GM12878 (cell line): Measurements from ENCODE around the gene RGS19. TPM values are rescaled to one million over a fixed set of nuclear protein-coding genes. Genes with fewer than 3 reads are reported as not detected.

Source experiments
- ATAC-seq: fragments of 200-7000 bp; cut with Tn5 transposase; 3 replicates; pipeline ENCODE4 v1.9.1; 2020; ENCODE audit warnings: mild to moderate bottlenecking, moderate library complexity
- BruUV-seq: library from RNA; stranded (reverse); fragments of 400-500 nt; replicated peaks from 2 replicates; lab custom pipeline; 2021; lab: Mats Ljungman, UMichigan
- CTCF ChIA-PET: fragments of 300-600 bp; sonication (Branson Sonifier 250); formaldehyde crosslinking; extraction: SDS; loops from one replicate; lab custom pipeline; 2021; ENCODE audit warnings: inconsistent platforms; lab: Yijun Ruan, JAX
- POLR2A ChIA-PET: fragments of 350-600 bp; formaldehyde crosslinking; extraction: SDS; loops from one replicate; lab custom pipeline; 2021; ENCODE audit warnings: inconsistent platforms; lab: Charles Lee
- RAD21 ChIA-PET: fragments of 300-600 bp; sonication (Branson Sonifier 250); formaldehyde crosslinking; loops from one replicate; lab custom pipeline; 2023; ENCODE audit warnings: antibody characterized with exemption; ENCODE audit not compliant: unreplicated experiment; lab: Charles Lee
- SMC1A ChIA-PET: fragments of 300-600 bp; sonication (Branson Sonifier 250); formaldehyde crosslinking; loops from one replicate; lab custom pipeline; 2023; ENCODE audit not compliant: unreplicated experiment, uncharacterized antibody; lab: Charles Lee
- DNase-seq: peaks from one replicate; pipeline ENCODE4 v3.0.0-alpha.2; 2011; ENCODE audit warnings: low read depth, low spot score
- FAIRE-seq: peaks from 3 replicates; lab custom pipeline; 2011; peaks lifted over from hg19 to GRCh38; lab: Jason Lieb, UNC
- H2AFZ ChIP-seq: 2 replicates; pipeline ENCODE4 v1.6.0; 2011; ENCODE audit warnings: low read depth, low read length, control low read depth; ENCODE audit not compliant: control insufficient read depth
- H3K27ac ChIP-seq: 2 replicates; pipeline ENCODE4 v1.5.1; 2011; ENCODE audit warnings: control low read depth; ENCODE audit not compliant: control insufficient read depth, insufficient read depth
- H3K27me3 ChIP-seq, 2 experiments: replicated peaks in 1 of 2; 2 replicates each; pipeline versions ENCODE4 v1.6.0 to v1.6.1; 2011; ENCODE audit warnings: low read length in 1 of 2; ENCODE audit not compliant: control insufficient read depth in 2 of 2, insufficient read depth in 2 of 2
- H3K36me3 ChIP-seq, 2 experiments: 2 replicates each; pipeline ENCODE4 v1.5.1; 2011; ENCODE audit warnings: low read length in 1 of 2; ENCODE audit not compliant: control insufficient read depth in 2 of 2, insufficient read depth in 2 of 2
- H3K4me1 ChIP-seq: 2 replicates; pipeline ENCODE4 v1.6.1; 2011; ENCODE audit warnings: mild to moderate bottlenecking, low read length, moderate library complexity, mixed read lengths; ENCODE audit not compliant: control insufficient read depth, insufficient read depth
- H3K4me2 ChIP-seq: 2 replicates; pipeline ENCODE4 v1.6.0; 2011; ENCODE audit warnings: control low read depth; ENCODE audit not compliant: control insufficient read depth, insufficient read depth
- H3K4me3 ChIP-seq: fragments of 200-600 bp; sonication (generic); 2 replicates; pipeline ENCODE4 v1.5.1; 2016
- H3K79me2 ChIP-seq: 2 replicates; pipeline ENCODE4 v1.6.0; 2011; ENCODE audit warnings: low read length; ENCODE audit not compliant: control insufficient read depth, insufficient read depth
- H3K9ac ChIP-seq: 2 replicates; pipeline ENCODE4 v1.8.0; 2011; ENCODE audit warnings: low read length, control low read depth, mixed read lengths; ENCODE audit not compliant: control insufficient read depth, insufficient read depth
- H3K9me3 ChIP-seq: replicated peaks from 3 replicates; pipeline ENCODE4 v1.5.1; 2011; ENCODE audit warnings: mild to moderate bottlenecking, low read length; ENCODE audit not compliant: control insufficient read depth, insufficient read depth
- H4K20me1 ChIP-seq: 2 replicates; pipeline ENCODE4 v1.6.0; 2011; ENCODE audit not compliant: control insufficient read depth, insufficient read depth
- GABPA ChIP-seq: IDR thresholded peaks from 2 replicates; pipeline ENCODE4 v1.6.1; 2014; ENCODE audit warnings: antibody characterized with exemption, low read depth, mild to moderate bottlenecking, inconsistent platforms
- GATAD2B ChIP-seq: fragments of 450-650 bp; conservative IDR thresholded peaks from 2 replicates; pipeline ENCODE4 v1.6.1; 2017; ENCODE audit warnings: low read depth, mild to moderate bottlenecking, moderate library complexity
- HDAC6 ChIP-seq: fragments of 200-600 bp; sonication (generic); IDR thresholded peaks from one replicate; pipeline ENCODE4 v1.8.0; 2017; ENCODE audit warnings: antibody characterized with exemption; ENCODE audit not compliant: unreplicated experiment
- HSF1 ChIP-seq: fragments of 150-350 bp; IDR thresholded peaks from 2 replicates; pipeline ENCODE4 v1.6.1; 2014; ENCODE audit warnings: mild to moderate bottlenecking, low read depth, low read length
- IRF4 ChIP-seq: IDR thresholded peaks from 2 replicates; pipeline ENCODE4 v1.6.1; 2011; ENCODE audit warnings: low read depth, low read length
- KLF5 ChIP-seq: fragments of 450-650 bp; IDR thresholded peaks from 2 replicates; pipeline ENCODE4 v1.6.1; 2014; ENCODE audit warnings: mild to moderate bottlenecking; ENCODE audit not compliant: partially characterized antibody
- PAX5 ChIP-seq: IDR thresholded peaks from 2 replicates; pipeline ENCODE4 v1.6.1; 2011; ENCODE audit warnings: low read depth, low read length, borderline replicate concordance
- POLR2AphosphoS5 ChIP-seq: IDR thresholded peaks from 2 replicates; pipeline ENCODE4 v1.6.1; 2011; ENCODE audit warnings: mild to moderate bottlenecking, low read length, inconsistent platforms
- STAT1 ChIP-seq: fragments of 450-650 bp; conservative IDR thresholded peaks from 2 replicates; pipeline ENCODE4 v1.6.1; 2014; ENCODE audit warnings: antibody characterized with exemption, mild to moderate bottlenecking
- YBX1 ChIP-seq: fragments of 450-650 bp; IDR thresholded peaks from 2 replicates; pipeline ENCODE4 v1.6.1; 2016; ENCODE audit warnings: antibody characterized with exemption
- ZSCAN29 ChIP-seq: fragments of 450-650 bp; IDR thresholded peaks from 2 replicates; pipeline ENCODE4 v1.6.1; 2017; ENCODE audit warnings: mild to moderate bottlenecking, moderate library complexity
- WGBS: methylation state at CpG from one replicate; pipeline ENCODE4 v1.1.6; 2016; ENCODE audit warnings: low lambda C conversion rate; ENCODE audit not compliant: insufficient replicate concordance, insufficient coverage; ENCODE audit errors: missing lambda C conversion rate; 5-methylcytosine and 5-hydroxymethylcytosine counted together
- in situ Hi-C: fragments of 300-500 bp; cut with MboI; formaldehyde crosslinking; loops from 9 replicates; pipeline ENCODE4 v1.14.3; 2018; ENCODE audit warnings: mixed read lengths
- intact Hi-C: fragments of 100-400 bp; cut with micrococcal nuclease; formaldehyde crosslinking; loops from one replicate; pipeline ENCODE4 v1.14.2; 2022; ENCODE audit not compliant: unreplicated experiment
- polyA plus RNA-seq, 11 experiments: library from polyadenylated mRNA; depleted of rRNA in 4 of 11; unstranded in 6 of 11; stranded (reverse) in 5 of 11; fragments of >200 nt; fragmentation: Nextera tagmentation in 4 of 11; fragmentation: Illumina TruSeq in 1 of 11; extraction: Ambion mirVana in 4 of 11; extraction: Trizol in 1 of 11; gene quantifications; 1 replicate in 1 of 11; 2 replicates in 10 of 11; pipeline versions ENCODE4 v1.2.1 to v1.2.3, GENCODE V29; 2011 to 2016; ENCODE audit warnings: inconsistent platforms in 2 of 11, missing spikeins in 2 of 11, low read depth in 1 of 11
- total RNA-seq, 4 experiments: library from RNA; depleted of rRNA in 3 of 4; stranded (reverse); fragments of >200 nt in 3 of 4; fragmentation: Illumina TruSeq in 1 of 4; extraction: Trizol in 1 of 4; gene quantifications; 2 replicates each; pipeline versions ENCODE4 v1.2.1 to v1.2.3, GENCODE V29; 2013 to 2021
- TF ChIP-seq, protein P1 (sequence below): fragments of 450-650 bp; IDR thresholded peaks from 2 replicates; pipeline ENCODE4 v1.6.1; 2018; ENCODE audit warnings: borderline replicate concordance, mild to moderate bottlenecking; ENCODE audit not compliant: partially characterized antibody
- TF ChIP-seq, protein P2 (sequence below): IDR thresholded peaks from 2 replicates; pipeline ENCODE4 v1.6.1; 2012; ENCODE audit warnings: low read depth, low read length, improper control_type of control experiment
- TF ChIP-seq, protein P3 (sequence below): fragments of 450-650 bp; IDR thresholded peaks from 2 replicates; pipeline ENCODE4 v1.6.1; 2017; ENCODE audit warnings: antibody characterized with exemption, mild to moderate bottlenecking, moderate library complexity

RGS19 gene
- total and polyA plus RNA-seq, 10 of the 15 experiments (the other 5 are each of a cell fraction or from before 2014, with no cell fraction given), result 0.82 to 62.4 (median 39.8) TPM

- TF ChIP-seq HDAC6 (no peak), YBX1 (no peak)
These were observed 12.2 kb downstream of the RGS19 start (continued) for GRCh38 chr20:64067005-64067632.

GRCh38 chr20:64065974-64066343 lies 13.4 kb downstream of the RGS19 start:
- peak; percentile 79 for DNase-seq
- FAIRE-seq, result peak; percentile 95
- Histone ChIP-seq H3K27ac (0 out of 2 replicates have a peak overlapping the region, but pooled peaks have one; percentile 10), H3K4me2 (peak overlapping the region; percentile 68), H3K79me2 (no peaks in the 10 kb centered on the region), H3K27me3 (no peaks in the 10 kb centered on the region), H3K36me3 (no peaks in the 10 kb centered on the region), H3K9ac (no peak overlapping the region), H4K20me1 (no peaks in the 10 kb centered on the region), H3K4me1 (peaks cover 32% of the 10 kb centered on the region), H3K4me3 (no peak overlapping the region), H2AFZ (no peak overlapping the region), H3K9me3 (no peaks in the 10 kb centered on the region)
- BruUV-seq, result no TSS peak
- ChIA-PET SMC1A (interaction anchor here (0.6 to 2.0 kb wide), 4 partner anchors 11 to 86 kb away, joined by 3 to 10 read pairs (median 4); partner anchors contain the start of gene SAMD10), RAD21 (interaction anchor here (1.0 to 1.6 kb wide), 3 partner anchors 10 to 28 kb away, joined by 3 to 4 read pairs (median 4); partner anchors contain the start of genes OPRL1 and RGS19), CTCF (interaction anchor here (1.0 to 2.4 kb wide), 5 partner anchors 9 to 85 kb away, joined by 3 to 19 read pairs (median 5); partner anchors contain the start of genes OPRL1, PRPF6 and RGS19), POLR2A (interaction anchor here (0.5 to 3.0 kb wide), 5 partner anchors 11 to 338 kb away, joined by 3 to 10 read pairs (median 4); partner anchors contain the start of genes OPRL1 and RGS19)
- in situ Hi-C loops (no loop called here), intact Hi-C loops (no loop called here)
- ATAC-seq, result peak; percentile 85
- whole genome bisulfite sequencing, result 4% methylated on average over 5 of the region's 5 CpGs
- TF ChIP-seq, protein P1, sequence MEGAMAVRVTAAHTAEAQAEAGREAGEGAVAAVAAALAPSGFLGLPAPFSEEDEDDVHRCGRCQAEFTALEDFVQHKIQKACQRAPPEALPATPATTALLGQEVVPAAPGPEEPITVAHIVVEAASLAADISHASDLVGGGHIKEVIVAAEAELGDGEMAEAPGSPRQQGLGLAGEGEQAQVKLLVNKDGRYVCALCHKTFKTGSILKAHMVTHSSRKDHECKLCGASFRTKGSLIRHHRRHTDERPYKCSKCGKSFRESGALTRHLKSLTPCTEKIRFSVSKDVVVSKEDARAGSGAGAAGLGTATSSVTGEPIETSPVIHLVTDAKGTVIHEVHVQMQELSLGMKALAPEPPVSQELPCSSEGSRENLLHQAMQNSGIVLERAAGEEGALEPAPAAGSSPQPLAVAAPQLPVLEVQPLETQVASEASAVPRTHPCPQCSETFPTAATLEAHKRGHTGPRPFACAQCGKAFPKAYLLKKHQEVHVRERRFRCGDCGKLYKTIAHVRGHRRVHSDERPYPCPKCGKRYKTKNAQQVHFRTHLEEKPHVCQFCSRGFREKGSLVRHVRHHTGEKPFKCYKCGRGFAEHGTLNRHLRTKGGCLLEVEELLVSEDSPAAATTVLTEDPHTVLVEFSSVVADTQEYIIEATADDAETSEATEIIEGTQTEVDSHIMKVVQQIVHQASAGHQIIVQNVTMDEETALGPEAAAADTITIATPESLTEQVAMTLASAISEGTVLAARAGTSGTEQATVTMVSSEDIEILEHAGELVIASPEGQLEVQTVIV, result no peak
- TF ChIP-seq, protein P2, sequence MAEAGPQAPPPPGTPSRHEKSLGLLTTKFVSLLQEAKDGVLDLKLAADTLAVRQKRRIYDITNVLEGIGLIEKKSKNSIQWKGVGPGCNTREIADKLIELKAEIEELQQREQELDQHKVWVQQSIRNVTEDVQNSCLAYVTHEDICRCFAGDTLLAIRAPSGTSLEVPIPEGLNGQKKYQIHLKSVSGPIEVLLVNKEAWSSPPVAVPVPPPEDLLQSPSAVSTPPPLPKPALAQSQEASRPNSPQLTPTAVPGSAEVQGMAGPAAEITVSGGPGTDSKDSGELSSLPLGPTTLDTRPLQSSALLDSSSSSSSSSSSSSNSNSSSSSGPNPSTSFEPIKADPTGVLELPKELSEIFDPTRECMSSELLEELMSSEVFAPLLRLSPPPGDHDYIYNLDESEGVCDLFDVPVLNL, result no peak
- no peak for TF ChIP-seq STAT1
- TF ChIP-seq POLR2AphosphoS5, result no peak
- TF ChIP-seq IRF4, result no peak
- no peak for TF ChIP-seq KLF5
- TF ChIP-seq GATAD2B, result no peak
- no peak for TF ChIP-seq HSF1
- TF ChIP-seq ZSCAN29, result no peak
- no peak for TF ChIP-seq GABPA
- peak; percentile 26; the same call in 1 of the 2 replicates for TF ChIP-seq PAX5
- TF ChIP-seq, protein P3, sequence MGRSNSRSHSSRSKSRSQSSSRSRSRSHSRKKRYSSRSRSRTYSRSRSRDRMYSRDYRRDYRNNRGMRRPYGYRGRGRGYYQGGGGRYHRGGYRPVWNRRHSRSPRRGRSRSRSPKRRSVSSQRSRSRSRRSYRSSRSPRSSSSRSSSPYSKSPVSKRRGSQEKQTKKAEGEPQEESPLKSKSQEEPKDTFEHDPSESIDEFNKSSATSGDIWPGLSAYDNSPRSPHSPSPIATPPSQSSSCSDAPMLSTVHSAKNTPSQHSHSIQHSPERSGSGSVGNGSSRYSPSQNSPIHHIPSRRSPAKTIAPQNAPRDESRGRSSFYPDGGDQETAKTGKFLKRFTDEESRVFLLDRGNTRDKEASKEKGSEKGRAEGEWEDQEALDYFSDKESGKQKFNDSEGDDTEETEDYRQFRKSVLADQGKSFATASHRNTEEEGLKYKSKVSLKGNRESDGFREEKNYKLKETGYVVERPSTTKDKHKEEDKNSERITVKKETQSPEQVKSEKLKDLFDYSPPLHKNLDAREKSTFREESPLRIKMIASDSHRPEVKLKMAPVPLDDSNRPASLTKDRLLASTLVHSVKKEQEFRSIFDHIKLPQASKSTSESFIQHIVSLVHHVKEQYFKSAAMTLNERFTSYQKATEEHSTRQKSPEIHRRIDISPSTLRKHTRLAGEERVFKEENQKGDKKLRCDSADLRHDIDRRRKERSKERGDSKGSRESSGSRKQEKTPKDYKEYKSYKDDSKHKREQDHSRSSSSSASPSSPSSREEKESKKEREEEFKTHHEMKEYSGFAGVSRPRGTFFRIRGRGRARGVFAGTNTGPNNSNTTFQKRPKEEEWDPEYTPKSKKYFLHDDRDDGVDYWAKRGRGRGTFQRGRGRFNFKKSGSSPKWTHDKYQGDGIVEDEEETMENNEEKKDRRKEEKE, result no peak
